Eye (tissue), 1 donor: ENCODE data around the gene VPS41.
A peak's percentile ranks its signal among the peaks of the same experiment; 100 is the strongest.

Experiments used
- DNase-seq: peaks from one replicate; pipeline ENCODE4 v3.0.0-alpha.2; 2015

VPS41 gene

GRCh38 chr7:38716397-38716796 is 192.6 kb downstream of the VPS41 start:
- no peak for DNase-seq

- no peak for DNase-seq
Measured at GRCh38 chr7:38709123-38709522, 199.9 kb downstream of the VPS41 start.

- DNase-seq, result no peak
Measured at GRCh38 chr7:38704751-38705150, 204.2 kb downstream of the VPS41 start.

GRCh38 chr7:38704041-38704547 is 204.9 kb downstream of the VPS41 start:
- DNase-seq, result no peak

- DNase-seq, result no peak
Measured at GRCh38 chr7:38703093-38703492, 205.9 kb downstream of the VPS41 start.

- no peak for DNase-seq
Measured at GRCh38 chr7:38702002-38702535, 206.9 kb downstream of the VPS41 start.

DNA sequence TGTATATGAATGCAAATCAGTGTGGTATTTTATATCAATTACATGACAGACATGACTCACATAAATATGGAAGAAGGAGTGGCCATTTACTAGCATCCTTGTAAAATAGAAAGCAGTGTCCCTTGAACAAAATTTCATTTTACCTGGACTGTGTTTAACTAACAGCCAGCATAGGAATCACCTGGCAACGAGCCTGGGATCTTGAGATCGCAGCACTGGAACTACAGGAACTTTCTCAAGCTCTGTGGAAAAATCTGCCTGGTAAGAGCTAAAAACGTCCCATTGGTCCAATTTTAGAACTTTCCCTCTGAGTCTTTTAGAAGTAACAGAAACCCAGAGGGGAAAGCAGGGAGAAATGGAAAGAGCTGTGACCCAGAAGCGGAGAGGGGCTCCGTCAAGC is 208.9 kb downstream of the VPS41 start:
- no peak for DNase-seq

- no peak for DNase-seq
Measured at GRCh38 chr7:38699471-38699870, 209.5 kb downstream of the VPS41 start.

- DNase-seq, result no peak
Measured at GRCh38 chr7:38694326-38694725, 214.7 kb downstream of the VPS41 start.

- no peak for DNase-seq
Measured at GRCh38 chr7:38686888-38687287, 222.1 kb downstream of the VPS41 start.

DNA sequence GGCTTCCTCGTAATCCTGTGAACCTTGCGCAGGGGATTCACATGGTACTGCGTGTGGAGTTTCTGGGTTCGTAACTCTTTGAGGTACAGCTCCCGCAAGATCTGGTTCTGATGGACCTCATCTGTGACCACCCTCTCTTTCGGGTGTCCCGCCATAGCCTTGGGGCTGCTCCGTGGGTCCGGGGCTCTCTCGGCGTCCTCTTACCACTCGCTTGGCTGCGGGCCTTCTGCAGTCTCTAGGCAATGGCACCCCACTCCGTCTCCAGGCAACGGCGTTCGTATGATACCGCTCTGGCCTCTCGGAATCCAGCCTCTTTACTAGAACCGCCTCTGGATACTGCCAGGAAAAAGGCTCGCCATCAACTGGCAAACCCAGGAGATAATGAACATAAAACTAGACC is 223.1 kb downstream of the VPS41 start:
- DNase-seq, result no peak

DNA sequence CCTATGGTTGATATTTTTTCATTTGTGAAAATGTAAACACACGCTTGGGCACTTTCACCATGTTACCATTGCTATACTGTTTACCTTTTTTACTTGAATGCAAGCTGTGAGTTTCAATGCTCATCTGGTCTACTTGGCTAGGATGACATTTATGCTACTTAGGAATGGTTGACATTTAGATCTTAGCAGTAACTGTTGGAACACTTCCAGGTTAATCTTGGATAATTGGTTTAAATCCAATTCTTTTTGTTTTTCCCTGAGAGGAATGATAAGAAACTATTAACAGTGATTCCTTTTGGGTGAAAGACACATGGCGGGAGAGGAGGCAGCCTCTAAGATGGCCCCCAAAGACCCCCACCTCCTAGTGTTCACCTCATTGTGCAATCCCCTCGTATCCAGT is 226.4 kb downstream of the VPS41 start:
- DNase-seq, result no peak

DNA sequence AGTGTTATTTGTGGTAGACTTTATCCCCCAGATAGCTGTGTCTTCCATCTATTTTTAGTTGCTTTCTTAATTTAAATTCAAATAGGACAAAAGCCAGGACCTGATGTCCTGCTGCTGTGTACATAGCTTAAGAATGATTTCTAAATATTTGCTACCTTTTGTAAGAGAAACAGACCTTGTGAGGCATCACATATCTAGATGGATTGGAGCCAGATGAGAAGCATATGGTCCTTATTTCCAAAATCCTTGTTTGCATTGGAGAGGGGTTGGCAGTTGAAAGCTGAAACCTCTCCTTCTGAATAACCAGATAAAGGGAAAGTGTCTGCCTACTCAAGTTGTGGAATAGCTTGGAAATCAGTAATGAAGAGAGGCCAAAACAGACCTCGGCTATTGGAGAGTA is 227.1 kb downstream of the VPS41 start:
- peak; percentile 47 for DNase-seq

GRCh38 chr7:38679419-38679818 is 229.6 kb downstream of the VPS41 start:
- no peak for DNase-seq

- no peak for DNase-seq
Measured at GRCh38 chr7:38678698-38679054, 230.3 kb downstream of the VPS41 start.

DNA sequence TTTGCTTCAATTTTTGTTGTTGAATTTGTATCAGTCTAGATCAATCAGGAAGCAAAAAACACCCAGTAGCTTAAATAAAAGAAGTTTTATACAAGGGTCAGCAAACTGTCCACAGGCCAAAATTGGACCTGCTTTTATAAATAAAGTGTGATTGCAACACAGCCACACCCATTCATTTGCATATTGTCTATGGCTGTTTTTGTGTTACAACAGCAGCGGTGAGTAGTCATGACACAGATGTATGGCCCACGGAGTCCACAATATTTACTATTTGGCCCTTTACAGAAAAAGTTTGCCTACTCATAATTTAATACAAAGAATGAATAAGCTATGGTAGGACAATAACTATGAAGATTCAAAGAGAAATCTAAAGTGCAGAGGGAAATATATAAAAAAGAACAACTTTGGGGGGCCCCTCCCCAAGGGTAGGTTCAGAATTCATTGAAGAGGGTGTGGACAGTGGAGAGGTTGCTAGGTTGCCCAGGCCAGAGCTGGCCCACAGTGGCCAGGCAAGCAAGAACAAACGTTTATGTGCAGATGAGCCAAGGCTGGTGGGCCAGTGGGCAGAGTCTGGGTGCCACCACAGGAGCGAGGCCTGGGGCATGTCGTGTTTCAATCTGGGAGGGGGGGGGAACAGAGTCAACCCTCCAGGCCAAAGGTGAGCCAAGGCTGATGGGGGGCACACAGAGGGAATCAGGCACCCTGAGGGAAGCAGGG is 230.9 kb downstream of the VPS41 start:
- DNase-seq, result no peak

- peak; percentile 19 for DNase-seq
Measured at GRCh38 chr7:38675494-38676106, 233.4 kb downstream of the VPS41 start.

GRCh38 chr7:38674513-38674912 is 234.5 kb downstream of the VPS41 start:
- no peak for DNase-seq

GRCh38 chr7:38673795-38674194 is 235.2 kb downstream of the VPS41 start:
- DNase-seq, result no peak
